ENCODE data around the gene CPA3.

The CPA3 gene, protein sequence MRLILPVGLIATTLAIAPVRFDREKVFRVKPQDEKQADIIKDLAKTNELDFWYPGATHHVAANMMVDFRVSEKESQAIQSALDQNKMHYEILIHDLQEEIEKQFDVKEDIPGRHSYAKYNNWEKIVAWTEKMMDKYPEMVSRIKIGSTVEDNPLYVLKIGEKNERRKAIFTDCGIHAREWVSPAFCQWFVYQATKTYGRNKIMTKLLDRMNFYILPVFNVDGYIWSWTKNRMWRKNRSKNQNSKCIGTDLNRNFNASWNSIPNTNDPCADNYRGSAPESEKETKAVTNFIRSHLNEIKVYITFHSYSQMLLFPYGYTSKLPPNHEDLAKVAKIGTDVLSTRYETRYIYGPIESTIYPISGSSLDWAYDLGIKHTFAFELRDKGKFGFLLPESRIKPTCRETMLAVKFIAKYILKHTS

DNA sequence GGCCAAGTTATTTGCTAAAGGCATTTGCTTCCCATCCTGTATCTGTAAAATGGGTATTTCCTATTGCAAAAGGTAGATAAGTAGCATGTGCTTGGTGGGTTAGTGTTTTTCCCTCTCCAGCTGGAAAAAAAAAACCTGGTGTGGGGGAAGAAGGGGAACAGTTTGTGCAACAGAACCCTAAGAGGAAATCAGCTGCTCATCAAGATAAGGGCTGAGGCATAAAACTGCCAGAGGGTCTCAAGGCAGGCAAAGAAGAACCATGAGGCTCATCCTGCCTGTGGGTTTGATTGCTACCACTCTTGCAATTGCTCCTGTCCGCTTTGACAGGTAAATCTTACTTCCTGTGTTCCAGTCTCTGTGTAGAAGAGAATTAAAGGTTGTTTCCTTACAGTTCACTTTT, at the start of gene CPA3:
Gene CPA3, plus strand, starts transcription at position 248 of the 400 bp plus-strand sequence. Its CDS starts 12 bp downstream, at position 260.
- DNase-seq = no peak

GRCh38 chr3:148815316-148816110, 49.6 kb upstream of the CPA3 start:
- DNase-seq = no peak

- no peak for DNase-seq
Observed at GRCh38 chr3:148816427-148816826, 48.7 kb upstream of the CPA3 start.

DNA sequence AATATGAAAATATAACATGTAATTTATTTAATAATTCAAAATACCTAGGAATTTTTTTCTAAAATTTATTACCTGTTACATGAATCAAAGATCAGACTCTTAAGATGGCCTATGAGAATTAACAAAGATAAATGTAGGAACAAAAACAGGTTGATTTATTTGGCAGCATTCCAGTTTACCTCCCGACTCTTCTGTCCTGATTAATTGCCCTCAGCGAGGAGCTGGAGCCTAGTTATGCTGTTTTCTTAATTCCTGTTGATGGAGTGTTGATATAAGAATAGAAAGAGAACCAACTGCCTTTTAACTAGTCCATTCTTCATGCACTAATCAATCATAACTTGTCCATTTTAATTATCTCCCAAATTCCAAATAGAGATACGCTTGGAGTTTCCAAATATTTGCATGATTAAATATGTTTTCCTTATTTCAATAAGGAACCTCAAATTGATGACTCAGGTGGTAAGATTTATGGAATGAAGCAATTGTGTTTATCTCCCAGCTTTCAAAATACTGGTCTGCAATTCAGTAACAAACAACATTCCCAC, 48.0 kb upstream of the CPA3 start:
- DNase-seq = peak; percentile 30

- DNase-seq = no peak
Observed at GRCh38 chr3:148820361-148821245, 44.5 kb upstream of the CPA3 start.

GRCh38 chr3:148823026-148823425, 42.1 kb upstream of the CPA3 start:
- no peak for DNase-seq

GRCh38 chr3:148825476-148825875, 39.6 kb upstream of the CPA3 start:
- DNase-seq = no peak

DNA sequence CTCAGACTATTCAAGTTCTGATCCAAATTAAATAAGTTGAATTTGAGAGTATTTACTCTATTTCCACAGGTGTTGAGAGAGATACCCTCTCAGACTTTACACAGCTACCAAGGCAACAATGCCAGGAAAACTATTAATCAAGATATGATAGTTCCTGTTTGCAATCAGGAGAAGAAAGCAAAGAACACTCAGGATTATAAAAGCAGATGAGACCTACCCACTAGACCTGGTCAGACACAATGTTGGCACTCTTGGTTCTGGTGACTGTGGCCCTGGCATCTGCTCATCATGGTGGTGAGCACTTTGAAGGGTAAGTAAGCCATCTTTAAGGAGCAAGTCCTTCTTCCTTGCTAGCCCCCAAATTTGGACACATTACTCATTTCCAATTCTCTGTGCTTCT, 37.5 kb upstream of the CPA3 start, which contains the start of gene CPB1:
Gene CPB1, plus strand, starts transcription at position 227 of the 400 bp plus-strand sequence. Its CDS starts 13 bp downstream, at position 240.
- DNase-seq = no peak

GRCh38 chr3:148828136-148828690, 36.9 kb upstream of the CPA3 start:
- DNase-seq = no peak

DNA sequence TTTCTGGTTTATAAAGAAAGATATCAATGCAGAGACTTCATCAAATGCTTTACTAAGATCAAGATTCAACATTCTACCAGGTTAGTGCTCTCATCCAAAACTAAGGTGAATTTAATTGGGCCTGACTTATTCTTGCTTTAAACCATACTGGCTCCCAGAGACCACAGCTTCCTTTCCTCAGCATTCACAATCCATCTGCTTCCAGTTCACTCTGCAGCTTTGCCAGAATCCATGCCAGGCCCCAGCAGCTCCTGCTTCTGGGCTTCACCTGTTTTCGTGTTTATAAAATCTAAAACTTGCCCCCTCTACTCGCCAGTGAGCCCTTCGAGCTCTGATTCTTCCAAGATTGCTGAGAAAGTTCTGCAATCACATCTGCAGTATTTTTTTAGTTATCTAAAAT, 35.2 kb upstream of the CPA3 start:
- DNase-seq = no peak

DNA sequence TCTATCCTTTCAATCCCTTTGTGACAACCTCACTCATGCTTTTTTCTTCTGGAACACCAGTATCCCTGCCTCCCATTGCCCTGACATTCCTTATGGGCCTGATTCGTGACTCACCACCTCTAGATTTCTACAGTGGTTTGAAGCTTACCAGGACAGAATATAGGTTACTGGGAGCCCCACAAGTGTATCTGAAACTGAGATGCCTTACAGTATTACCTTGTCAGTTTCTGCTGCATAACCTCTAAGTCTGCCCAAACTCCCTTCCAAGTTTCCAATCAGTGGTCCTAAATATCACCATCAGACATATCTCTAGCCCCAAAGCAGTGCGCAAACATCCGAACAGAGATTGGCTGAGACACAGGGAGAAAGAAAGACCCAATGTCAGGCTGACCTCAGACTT, 31.9 kb upstream of the CPA3 start:
- DNase-seq = no peak

DNA sequence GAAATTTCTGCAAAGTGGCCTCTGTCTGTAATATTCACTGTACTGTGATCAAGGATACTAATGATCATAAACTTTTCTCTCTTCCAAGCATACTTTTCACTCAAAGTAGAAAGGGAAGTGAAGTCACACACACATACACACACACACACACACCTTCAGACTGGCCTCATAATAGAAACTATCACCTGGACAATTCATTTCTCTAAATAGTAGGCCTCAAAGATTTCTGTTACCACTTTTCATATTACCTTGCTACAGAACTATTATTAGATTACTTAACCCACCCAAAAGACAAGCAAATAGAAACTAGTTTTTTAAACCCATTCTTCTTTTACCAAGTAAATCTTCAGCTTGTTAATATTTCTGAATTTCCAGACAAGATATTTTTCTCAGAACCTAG, 25.3 kb upstream of the CPA3 start:
- DNase-seq = no peak

DNA sequence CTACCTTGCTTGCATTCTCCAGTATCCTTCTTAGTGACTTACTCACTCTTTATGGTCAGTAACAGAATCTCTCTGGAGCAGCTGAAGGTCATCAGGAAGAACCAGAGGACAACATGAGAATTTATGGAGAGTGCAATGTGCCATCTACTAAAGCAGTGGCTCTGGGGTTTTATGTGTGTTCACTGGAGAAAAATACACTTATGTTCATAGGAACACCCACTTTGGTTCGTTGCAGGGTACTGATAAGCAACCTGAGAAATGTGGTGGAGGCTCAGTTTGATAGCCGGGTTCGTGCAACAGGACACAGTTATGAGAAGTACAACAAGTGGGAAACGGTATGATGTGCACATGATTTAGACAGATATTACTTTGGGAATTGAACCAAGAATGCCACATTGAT, 24.6 kb upstream of the CPA3 start:
- no peak for DNase-seq

DNA sequence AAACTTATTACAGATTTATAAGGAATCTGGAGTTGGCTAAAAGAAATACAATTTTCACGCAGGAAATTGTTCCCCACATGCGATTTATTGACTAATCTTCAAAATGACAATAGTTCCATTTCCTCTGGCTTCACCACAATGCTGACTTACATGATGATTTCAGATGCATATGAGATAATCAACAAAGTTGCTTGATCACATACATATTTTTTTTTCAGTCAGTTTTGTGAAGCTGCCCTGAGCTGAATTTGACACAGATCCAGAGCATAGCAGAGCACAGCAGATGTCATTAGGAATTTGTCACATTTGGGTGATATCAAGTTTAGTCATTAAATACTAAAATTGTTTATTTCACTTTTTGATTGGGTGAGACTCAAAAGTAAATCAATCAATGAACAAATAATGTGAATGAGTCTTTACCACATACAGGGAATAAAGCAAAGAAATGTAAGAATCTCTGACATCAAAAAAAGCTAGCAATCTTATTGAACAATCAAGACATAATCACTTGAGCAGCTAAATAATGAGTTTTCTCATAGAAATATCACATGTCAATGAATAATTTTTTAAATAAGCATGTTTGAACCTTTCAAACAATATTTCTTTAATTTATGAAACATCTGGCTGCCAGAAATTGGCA, 19.2 kb upstream of the CPA3 start:
- DNase-seq = no peak

GRCh38 chr3:148847351-148847750, 17.7 kb upstream of the CPA3 start:
- DNase-seq = no peak

DNA sequence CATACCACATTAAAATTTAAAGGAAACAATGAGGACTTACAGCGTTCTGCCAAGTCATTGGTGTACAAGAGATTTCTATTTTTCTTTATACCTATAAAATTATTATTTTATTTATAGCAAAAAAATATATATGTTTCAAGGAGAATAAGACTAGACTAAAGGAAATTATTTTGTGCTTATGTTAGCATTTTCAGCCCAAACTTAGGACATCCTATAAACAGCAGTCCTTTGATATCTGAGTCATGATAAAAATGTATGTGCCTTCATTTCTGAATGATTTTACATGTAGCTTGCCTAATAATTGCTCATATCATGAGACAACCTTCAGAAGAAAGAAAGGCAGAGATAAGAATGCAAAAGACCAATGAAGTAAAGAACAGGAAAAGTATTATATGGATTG, 16.7 kb upstream of the CPA3 start:
- DNase-seq = no peak

DNA sequence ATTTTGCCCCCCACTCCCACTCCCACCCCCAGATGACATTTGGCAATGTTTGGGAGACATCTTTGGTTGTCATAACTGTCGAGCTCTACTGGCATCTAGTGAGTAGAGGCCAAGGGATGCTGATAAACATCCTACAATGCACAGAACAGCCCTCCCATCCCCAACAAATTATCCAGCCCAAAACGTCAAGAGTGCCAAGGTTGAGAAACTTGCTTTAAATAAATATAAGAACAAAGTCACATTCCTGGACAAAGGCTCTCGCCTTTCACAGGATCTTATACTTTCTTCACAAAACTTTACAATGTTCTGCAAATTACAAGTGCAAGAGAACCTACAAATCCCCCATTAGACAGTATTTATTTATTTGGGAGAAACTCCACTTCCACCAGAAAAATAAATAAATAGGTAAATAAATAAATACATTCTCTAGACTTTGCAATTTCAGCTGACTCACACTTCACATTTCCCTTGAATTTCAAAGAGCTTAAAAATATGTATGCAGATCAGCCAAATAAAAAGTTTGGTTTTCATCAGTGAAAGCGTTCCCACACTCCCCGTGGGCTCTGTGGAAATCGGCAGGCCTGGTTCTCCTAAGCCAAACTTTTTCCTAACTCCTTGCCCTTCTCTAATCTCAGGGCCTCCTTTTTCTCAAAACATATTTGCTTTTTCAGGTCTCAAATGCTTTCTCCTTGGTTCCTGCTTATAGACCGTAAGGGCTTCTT, 12.7 kb upstream of the CPA3 start:
- no peak for DNase-seq

DNA sequence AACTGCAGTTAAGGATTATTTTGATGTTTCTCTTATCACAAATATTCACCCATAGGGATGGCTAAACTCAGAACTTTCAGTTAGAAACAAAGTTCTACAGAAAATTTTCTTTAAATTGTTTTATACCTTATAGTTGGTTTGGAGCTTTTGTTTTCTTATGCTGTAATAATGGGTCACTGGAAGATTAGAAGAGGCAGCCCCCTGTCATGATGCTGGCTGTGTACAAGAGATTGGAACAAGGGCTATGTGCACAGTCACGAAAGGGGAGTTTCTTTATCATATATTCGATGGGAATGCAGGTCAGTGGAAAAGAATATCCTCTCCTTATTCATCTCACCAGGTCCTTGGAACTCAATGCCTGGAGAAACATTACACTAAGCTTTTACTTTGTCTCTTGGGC, 12.0 kb upstream of the CPA3 start:
- DNase-seq = no peak

DNA sequence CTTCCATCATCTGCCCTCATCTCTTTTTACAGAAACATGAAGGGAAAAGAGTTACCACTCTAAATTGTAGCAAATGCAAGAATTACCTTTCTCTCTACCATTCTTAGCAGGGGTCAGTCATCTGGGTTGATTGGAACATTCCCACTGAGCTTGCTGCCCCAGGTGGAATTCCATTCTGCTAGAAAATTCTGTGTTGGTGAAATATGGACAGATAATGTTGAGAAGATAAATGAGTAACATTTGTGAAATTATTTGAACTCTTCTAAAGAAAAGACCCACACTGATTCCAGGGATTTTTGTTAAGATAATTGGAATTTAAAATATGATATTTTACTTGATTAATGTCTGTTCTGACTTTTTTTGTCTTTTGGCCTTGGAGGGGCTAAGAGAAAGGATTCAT, 11.0 kb upstream of the CPA3 start:
- no peak for DNase-seq

DNA sequence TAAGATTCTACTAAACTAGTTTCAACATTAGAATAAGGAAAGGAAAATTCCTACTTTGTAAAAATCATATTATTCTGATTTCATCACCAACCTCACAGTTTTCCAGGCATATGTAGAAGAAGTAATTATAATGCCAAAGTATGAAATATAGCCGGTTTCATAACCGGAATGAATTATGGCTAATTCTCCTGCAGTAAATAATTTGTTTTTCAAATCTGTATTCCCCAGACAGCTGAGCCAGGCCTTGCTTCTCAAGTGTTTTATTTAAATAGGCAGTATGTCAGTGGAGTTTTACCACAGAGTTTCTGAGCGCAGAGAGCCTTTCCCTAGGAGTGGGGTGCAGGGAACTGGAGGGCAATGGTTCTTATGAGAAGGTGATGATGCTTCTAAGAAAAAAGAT, 8.7 kb upstream of the CPA3 start:
- no peak for DNase-seq

GRCh38 chr3:148857316-148857715, 7.8 kb upstream of the CPA3 start:
- no peak for DNase-seq
